ENCODE measurements around the gene ENGASE.

The ENGASE gene

DNA sequence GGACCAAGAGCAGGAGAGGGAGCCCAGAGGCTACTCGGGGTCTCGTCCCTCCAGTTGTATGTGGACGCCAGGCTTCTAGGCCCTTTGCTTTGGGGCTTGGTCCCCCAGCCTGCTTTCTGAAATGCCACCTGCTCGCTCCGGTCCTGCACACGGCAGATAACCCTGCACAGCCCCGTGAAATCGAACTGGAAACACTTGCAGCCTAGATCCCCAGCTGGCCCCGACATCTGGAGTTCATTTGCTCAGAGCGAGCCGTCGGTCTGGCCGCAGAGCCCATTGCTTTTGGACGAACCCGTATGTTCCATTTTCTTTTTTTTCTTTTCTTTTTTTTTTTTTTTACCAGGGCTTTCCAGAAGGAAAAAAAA is 27.7 kb upstream of the ENGASE start:
- Histone ChIP-seq H4K20me1 (ENCODE audit: insufficient read depth, low read length) (no peaks in the 10 kb centered on the region), H3K4me2 (ENCODE audit: low read length) (no peak overlapping the region), H3K9ac (ENCODE audit: low read length) (no peak overlapping the region), H3K27me3 (ENCODE audit: insufficient read depth, low read length) (no peaks in the 10 kb centered on the region), H3K4me1 (ENCODE audit: insufficient read depth, low read length, severe bottlenecking) (no peaks in the 10 kb centered on the region), H3K27ac (ENCODE audit: low read depth, low read length, poor library complexity, severe bottlenecking) (no peak overlapping the region), H3K4me3 (ENCODE audit: low read depth, low read length, poor library complexity, severe bottlenecking) (no peak overlapping the region), H3F3A (ENCODE audit: insufficient read depth, low read length) (no peaks in the 10 kb centered on the region), H3K9me3 (ENCODE audit: low read length) (no peaks in the 10 kb centered on the region), H2AFZ (ENCODE audit: low read length) (no peak overlapping the region), H3K36me3 (ENCODE audit: insufficient read depth, low read length) (no peaks in the 10 kb centered on the region), H3K79me2 (ENCODE audit: insufficient read depth, low read length) (no peaks in the 10 kb centered on the region), H3K9me2 (ENCODE audit: low read depth, low read length) (no peaks in the 10 kb centered on the region)
- TF ChIP-seq, protein P1, sequence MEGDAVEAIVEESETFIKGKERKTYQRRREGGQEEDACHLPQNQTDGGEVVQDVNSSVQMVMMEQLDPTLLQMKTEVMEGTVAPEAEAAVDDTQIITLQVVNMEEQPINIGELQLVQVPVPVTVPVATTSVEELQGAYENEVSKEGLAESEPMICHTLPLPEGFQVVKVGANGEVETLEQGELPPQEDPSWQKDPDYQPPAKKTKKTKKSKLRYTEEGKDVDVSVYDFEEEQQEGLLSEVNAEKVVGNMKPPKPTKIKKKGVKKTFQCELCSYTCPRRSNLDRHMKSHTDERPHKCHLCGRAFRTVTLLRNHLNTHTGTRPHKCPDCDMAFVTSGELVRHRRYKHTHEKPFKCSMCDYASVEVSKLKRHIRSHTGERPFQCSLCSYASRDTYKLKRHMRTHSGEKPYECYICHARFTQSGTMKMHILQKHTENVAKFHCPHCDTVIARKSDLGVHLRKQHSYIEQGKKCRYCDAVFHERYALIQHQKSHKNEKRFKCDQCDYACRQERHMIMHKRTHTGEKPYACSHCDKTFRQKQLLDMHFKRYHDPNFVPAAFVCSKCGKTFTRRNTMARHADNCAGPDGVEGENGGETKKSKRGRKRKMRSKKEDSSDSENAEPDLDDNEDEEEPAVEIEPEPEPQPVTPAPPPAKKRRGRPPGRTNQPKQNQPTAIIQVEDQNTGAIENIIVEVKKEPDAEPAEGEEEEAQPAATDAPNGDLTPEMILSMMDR (IDR thresholded peaks at IDR 0.05; ENCODE audit: low read length): no peak
- TF ChIP-seq EZH2 (IDR thresholded peaks at IDR 0.05; ENCODE audit: borderline replicate concordance, low read length): no peak

DNA sequence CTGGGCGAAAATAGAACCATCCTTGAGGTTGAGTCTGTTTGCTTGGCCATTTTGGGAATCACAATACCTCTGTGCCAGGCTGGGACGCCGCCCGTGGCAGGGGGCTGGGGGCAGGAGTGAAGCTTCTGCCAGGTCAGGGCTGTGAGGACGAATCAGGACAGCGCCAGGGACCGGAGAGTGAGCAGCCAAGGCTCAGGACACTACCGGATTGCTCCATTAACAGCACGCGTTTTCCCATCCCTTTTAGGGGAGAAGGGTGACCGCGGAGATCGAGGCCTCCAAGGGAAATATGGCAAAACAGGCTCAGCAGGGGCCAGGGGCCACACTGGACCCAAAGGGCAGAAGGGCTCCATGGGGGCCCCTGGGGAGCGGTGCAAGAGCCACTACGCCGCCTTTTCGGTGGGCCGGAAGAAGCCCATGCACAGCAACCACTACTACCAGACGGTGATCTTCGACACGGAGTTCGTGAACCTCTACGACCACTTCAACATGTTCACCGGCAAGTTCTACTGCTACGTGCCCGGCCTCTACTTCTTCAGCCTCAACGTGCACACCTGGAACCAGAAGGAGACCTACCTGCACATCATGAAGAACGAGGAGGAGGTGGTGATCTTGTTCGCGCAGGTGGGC is 27.2 kb upstream of the ENGASE start:
- no peaks in the 10 kb centered on the region for H4K20me1 ChIP-seq (ENCODE audit: insufficient read depth, low read length)
- no peaks in the 10 kb centered on the region for H3K27me3 ChIP-seq (ENCODE audit: insufficient read depth, low read length)

DNA sequence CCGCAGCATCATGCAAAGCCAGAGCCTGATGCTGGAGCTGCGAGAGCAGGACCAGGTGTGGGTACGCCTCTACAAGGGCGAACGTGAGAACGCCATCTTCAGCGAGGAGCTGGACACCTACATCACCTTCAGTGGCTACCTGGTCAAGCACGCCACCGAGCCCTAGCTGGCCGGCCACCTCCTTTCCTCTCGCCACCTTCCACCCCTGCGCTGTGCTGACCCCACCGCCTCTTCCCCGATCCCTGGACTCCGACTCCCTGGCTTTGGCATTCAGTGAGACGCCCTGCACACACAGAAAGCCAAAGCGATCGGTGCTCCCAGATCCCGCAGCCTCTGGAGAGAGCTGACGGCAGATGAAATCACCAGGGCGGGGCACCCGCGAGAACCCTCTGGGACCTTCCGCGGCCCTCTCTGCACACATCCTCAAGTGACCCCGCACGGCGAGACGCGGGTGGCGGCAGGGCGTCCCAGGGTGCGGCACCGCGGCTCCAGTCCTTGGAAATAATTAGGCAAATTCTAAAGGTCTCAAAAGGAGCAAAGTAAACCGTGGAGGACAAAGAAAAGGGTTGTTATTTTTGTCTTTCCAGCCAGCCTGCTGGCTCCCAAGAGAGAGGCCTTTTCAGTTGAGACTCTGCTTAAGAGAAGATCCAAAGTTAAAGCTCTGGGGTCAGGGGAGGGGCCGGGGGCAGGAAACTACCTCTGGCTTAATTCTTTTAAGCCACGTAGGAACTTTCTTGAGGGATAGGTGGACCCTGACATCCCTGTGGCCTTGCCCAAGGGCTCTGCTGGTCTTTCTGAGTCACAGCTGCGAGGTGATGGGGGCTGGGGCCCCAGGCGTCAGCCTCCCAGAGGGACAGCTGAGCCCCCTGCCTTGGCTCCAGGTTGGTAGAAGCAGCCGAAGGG is 26.4 kb upstream of the ENGASE start:
- Histone ChIP-seq H3K4me1 (ENCODE audit: insufficient read depth, low read length, severe bottlenecking) (no peaks in the 10 kb centered on the region), H3K27ac (ENCODE audit: low read depth, low read length, poor library complexity, severe bottlenecking) (no peak overlapping the region), H3K27me3 (ENCODE audit: insufficient read depth, low read length) (no peaks in the 10 kb centered on the region), H3K9ac (ENCODE audit: low read length) (no peak overlapping the region), H3K9me2 (ENCODE audit: low read depth, low read length) (no peaks in the 10 kb centered on the region), H4K20me1 (ENCODE audit: insufficient read depth, low read length) (no peaks in the 10 kb centered on the region), H3K36me3 (ENCODE audit: insufficient read depth, low read length) (no peaks in the 10 kb centered on the region), H3K4me2 (ENCODE audit: low read length) (no peak overlapping the region), H3K79me2 (ENCODE audit: insufficient read depth, low read length) (no peaks in the 10 kb centered on the region), H3K9me3 (ENCODE audit: low read length) (no peaks in the 10 kb centered on the region), H3K4me3 (ENCODE audit: low read depth, low read length, poor library complexity, severe bottlenecking) (no peak overlapping the region), H3F3A (ENCODE audit: insufficient read depth, low read length) (no peaks in the 10 kb centered on the region), H2AFZ (ENCODE audit: low read length) (no peak overlapping the region)
- TF ChIP-seq EZH2 (IDR thresholded peaks at IDR 0.05; ENCODE audit: borderline replicate concordance, low read length): no peak
- TF ChIP-seq, protein P1 (IDR thresholded peaks at IDR 0.05; ENCODE audit: low read length): no peak

More for the DNA sequence above, 27.2 kb upstream of the ENGASE start:
- no peaks in the 10 kb centered on the region for H3K36me3 ChIP-seq (ENCODE audit: insufficient read depth, low read length)
- no peaks in the 10 kb centered on the region for H3F3A ChIP-seq (ENCODE audit: insufficient read depth, low read length)
- H3K27ac ChIP-seq (ENCODE audit: low read depth, low read length, poor library complexity, severe bottlenecking): no peak overlapping the region
- H3K9ac ChIP-seq (ENCODE audit: low read length): no peak overlapping the region
- no peaks in the 10 kb centered on the region for H3K4me1 ChIP-seq (ENCODE audit: insufficient read depth, low read length, severe bottlenecking)
- H3K79me2 ChIP-seq (ENCODE audit: insufficient read depth, low read length): no peaks in the 10 kb centered on the region
- TF ChIP-seq, protein P1 (IDR thresholded peaks at IDR 0.05; ENCODE audit: low read length): no peak
- no peak for TF ChIP-seq EZH2 (IDR thresholded peaks at IDR 0.05; ENCODE audit: borderline replicate concordance, low read length)
- no peak overlapping the region for H3K4me3 ChIP-seq (ENCODE audit: low read depth, low read length, poor library complexity, severe bottlenecking)
- no peak overlapping the region for H2AFZ ChIP-seq (ENCODE audit: low read length)
- no peaks in the 10 kb centered on the region for H3K9me3 ChIP-seq (ENCODE audit: low read length)
- no peaks in the 10 kb centered on the region for H3K9me2 ChIP-seq (ENCODE audit: low read depth, low read length)
- no peak overlapping the region for H3K4me2 ChIP-seq (ENCODE audit: low read length)

Measured in OCI-LY1 (cell line).